ENCODE measurements around the gene HIPK2.

HIPK2 gene

GRCh38 chr7:139735466-139735865 is 42.3 kb downstream of the HIPK2 start:
- no peak for DNase-seq (ENCODE audit: low spot score)

- DNase-seq (ENCODE audit: low spot score): no peak
Observed at GRCh38 chr7:139734395-139734794, 43.4 kb downstream of the HIPK2 start.

- DNase-seq (ENCODE audit: low spot score): no peak
Observed at GRCh38 chr7:139733751-139734150, 44.0 kb downstream of the HIPK2 start.

GRCh38 chr7:139732471-139733167 is 45.2 kb downstream of the HIPK2 start:
- no peak for DNase-seq (ENCODE audit: low spot score)

DNA sequence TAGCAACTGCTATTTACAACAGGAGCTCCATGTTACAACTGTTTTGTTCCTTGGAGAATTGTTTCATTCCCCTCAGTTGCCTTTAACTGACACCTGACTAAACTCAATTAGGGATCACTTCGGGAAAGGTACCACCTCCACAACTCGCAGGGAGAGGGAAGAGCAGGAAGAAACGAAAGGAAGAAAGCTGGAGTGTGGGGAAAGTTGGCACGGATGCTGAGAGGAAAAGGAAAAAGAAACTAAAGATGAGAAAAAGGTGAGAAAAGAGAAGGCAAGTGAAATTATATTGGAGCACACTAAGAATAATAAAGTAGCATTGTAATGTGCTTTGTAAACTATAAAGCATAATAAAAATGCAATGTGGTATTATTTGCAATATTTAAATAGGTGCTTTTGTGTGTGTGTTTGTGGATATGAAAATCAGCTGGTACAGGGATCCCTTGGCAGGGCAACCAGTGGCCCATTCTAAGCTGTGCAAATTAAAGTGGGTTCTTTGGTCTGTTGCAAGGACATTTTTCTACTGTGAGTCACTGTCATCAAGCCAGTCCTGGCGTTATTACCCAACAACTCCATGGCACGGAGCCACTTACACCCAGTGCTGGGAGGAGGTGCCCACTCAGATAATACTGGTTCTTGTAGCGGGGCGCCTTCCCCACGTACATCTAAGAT is 45.9 kb downstream of the HIPK2 start:
- DNase-seq (ENCODE audit: low spot score): no peak

- no peak for DNase-seq (ENCODE audit: low spot score)
Observed at GRCh38 chr7:139730746-139731612, 46.8 kb downstream of the HIPK2 start.

DNA sequence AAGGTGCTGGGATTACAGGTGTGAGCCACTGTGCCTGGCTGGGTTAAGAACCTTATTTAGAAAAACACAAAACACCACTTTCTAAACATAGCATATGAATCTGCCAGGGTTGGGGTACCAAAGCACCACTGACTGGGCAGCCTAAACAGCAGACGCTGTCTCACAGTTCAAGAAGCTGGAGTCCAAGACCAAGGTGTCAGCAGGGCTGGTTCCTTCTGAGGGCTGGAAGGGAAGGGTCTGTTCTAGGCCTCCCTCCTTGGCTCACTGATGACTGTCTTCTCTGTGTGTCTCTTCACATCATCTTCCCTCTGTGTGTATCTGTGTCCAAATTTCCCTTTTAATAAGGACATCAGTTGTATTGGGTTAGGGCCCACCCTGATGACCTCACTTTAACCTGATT is 49.6 kb downstream of the HIPK2 start:
- no peak for DNase-seq (ENCODE audit: low spot score)

GRCh38 chr7:139727151-139727705 is 50.6 kb downstream of the HIPK2 start:
- DNase-seq (ENCODE audit: low spot score): no peak

GRCh38 chr7:139726485-139726869 is 51.3 kb downstream of the HIPK2 start:
- no peak for DNase-seq (ENCODE audit: low spot score)

- no peak for DNase-seq (ENCODE audit: low spot score)
Observed at GRCh38 chr7:139725858-139726484, 51.8 kb downstream of the HIPK2 start.

DNA sequence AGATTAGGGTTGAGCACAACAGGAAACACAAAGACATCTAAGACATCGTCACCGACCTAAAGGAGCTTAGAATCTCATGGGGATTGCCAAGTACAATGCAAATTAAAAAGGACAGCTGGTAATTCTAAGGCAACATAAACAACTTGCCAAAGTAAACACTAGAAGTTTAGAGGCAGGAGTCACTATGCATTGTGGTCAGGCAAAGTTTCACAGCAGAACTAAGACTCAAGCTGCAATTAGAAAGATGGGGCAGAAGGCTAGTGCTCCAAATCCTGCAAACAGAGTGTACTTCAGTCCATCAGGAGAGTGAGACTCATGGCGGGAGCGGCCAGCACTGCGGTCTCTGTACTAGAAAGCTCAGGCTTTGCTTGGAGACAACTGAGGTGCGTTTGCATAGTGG is 52.7 kb downstream of the HIPK2 start:
- DNase-seq (ENCODE audit: low spot score): peak; percentile 14

GRCh38 chr7:139722604-139723003 is 55.2 kb downstream of the HIPK2 start:
- DNase-seq (ENCODE audit: low spot score): no peak

DNA sequence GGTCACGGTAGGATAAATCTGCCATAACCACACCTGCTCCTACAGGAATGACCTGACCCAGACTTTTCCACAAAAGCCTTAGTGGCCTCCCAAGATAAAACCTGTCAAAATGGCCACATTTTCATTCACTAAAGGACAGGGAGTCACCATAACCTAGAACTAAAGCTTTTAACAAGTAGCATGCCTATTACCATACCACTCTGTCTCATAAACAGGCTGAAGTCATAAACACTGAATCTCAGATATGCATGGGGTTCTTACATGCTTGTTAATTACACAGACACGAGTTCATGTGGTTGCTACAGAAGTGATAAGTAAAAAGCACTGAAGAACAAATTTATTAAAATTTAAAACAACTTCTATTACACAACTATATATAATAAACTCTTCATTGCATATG is 56.0 kb downstream of the HIPK2 start:
- DNase-seq (ENCODE audit: low spot score): no peak

- no peak for DNase-seq (ENCODE audit: low spot score)
Observed at GRCh38 chr7:139721417-139721816, 56.4 kb downstream of the HIPK2 start.

GRCh38 chr7:139720705-139721231 is 57.0 kb downstream of the HIPK2 start:
- no peak for DNase-seq (ENCODE audit: low spot score)

GRCh38 chr7:139720186-139720585 is 57.6 kb downstream of the HIPK2 start:
- no peak for DNase-seq (ENCODE audit: low spot score)

DNA sequence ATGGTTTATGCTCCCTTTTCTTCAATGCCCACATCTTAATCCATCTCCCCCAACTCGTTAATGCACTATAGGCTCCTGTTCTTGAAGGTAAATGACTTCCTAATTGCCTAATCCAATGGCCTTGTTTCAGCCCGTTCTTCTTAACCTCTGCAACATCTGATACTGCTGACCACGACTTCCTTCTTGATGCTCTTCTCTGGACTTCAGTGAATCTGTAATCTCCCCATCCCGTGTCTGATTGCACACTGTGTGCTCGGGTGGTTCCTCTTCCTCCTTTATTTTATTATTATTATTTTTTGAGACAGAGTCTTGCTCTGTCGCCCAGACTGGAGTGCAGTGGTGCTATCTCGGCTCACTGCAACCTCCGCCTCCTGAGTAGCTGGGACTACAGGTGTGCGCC is 58.9 kb downstream of the HIPK2 start:
- DNase-seq (ENCODE audit: low spot score): no peak

GRCh38 chr7:139718141-139718540 is 59.7 kb downstream of the HIPK2 start:
- DNase-seq (ENCODE audit: low spot score): no peak

DNA sequence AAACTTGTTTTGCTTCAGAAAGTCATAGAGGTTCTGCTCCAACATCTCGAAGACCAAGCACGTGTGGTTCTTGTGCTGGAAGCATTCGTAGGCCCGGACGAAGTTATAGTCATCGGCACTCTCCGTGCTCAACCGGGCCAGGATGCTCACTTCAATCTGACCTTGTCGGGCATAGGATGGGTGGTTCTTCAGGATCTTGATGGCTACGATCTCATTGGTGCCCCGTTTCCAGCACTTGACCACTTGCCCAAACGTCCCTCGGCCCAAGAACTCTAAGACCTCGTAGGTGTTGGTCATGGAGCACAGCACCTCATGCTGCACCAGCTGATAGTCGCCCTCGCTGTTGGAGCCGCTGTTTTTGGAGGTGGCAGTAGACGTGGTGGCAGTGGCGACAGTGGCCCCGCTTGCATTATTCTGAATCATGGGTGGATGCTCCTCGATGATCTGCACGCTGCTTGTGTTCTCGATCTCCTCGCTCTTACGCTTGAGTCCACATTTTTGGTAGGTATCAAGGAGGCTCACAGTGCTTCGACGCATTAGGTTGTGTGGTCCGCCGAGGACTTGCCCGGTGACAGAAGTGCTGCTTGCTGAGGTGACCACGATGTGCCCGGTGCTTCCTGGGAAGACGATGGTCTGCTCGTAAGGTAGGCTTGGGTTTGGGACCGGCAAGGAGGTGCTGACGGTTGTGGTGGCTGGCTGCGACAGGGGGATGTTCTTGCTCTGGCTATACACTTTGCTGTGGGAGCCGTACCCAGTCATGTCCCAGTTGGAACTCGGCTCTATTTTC is 61.4 kb downstream of the HIPK2 start:
- no peak for DNase-seq (ENCODE audit: low spot score)

DNA sequence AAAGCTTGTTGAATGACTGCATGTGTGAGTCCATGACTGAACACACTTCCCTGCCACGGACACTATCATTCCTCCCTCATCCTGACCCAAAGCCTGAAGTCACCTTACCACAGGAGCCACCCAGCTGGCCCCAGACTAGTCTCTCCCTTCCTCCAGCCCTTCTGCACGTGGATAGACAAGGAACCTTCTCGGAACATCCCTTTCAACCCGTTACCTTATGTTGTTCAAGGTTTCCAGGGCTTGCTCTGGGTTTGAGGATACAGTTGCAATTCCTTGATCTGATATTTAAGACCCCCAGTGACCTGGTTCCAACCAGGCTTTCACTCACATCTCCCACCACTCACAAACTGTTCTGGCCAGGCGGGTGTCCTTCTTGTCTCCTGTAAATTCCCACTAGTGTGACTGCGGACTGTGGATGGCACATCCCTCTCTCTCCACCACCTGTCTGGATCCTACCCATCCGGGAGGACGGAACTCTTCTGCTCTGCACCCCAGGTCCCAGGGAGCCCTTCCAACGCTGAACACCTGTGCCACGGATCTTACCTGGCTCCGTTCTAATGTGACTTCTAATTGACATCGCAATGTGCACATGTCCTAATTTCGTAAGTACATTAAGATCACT is 62.5 kb downstream of the HIPK2 start:
- DNase-seq (ENCODE audit: low spot score): no peak
